NCI-H524 (cell line): Measurements from ENCODE around the gene OPTC.
"Not testable (repeated sequence)": the region's sequence is repeated elsewhere in the genome, so short reads cannot be mapped to it uniquely, and the experiment has no call there.

ENCODE experiments used
- DNase-seq, 2 experiments: peaks; one replicate each; lab custom pipeline; 2025; lab: John Stamatoyannopoulos, UW

Gene OPTC, protein sequence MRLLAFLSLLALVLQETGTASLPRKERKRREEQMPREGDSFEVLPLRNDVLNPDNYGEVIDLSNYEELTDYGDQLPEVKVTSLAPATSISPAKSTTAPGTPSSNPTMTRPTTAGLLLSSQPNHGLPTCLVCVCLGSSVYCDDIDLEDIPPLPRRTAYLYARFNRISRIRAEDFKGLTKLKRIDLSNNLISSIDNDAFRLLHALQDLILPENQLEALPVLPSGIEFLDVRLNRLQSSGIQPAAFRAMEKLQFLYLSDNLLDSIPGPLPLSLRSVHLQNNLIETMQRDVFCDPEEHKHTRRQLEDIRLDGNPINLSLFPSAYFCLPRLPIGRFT

DNA sequence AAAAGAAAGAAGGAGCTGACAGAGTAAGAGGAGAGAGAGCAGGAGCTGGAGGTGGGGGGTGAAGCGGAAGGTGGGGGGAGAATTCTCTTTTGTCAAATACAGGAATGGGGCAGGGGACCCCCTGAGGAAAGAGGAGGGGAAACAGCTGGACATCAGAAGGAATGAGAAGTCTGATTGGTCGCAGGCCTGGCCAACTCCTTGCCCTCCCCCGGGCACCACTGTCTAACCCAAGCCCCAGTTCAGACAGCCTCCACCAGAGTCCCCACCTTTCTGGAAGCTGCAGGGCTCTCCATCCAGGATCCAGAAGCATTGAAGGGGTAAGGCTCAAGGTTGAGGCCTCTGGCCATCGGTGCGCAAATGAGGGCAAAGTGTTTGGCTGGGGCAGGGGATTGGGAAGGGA lies at the start of gene OPTC:
TSS of gene OPTC (plus strand) at position 253 of the 400 bp plus-strand sequence. CDS start 1,853 bp downstream, outside the sequence.
- DNase-seq, result no peak

GRCh38 chr1:203444171-203444576 lies 49.8 kb upstream of the OPTC start:
- peak; percentile 98 to 99 for DNase-seq

- no peak for DNase-seq
These were observed 46.8 kb upstream of the OPTC start for GRCh38 chr1:203447151-203447550.

DNA sequence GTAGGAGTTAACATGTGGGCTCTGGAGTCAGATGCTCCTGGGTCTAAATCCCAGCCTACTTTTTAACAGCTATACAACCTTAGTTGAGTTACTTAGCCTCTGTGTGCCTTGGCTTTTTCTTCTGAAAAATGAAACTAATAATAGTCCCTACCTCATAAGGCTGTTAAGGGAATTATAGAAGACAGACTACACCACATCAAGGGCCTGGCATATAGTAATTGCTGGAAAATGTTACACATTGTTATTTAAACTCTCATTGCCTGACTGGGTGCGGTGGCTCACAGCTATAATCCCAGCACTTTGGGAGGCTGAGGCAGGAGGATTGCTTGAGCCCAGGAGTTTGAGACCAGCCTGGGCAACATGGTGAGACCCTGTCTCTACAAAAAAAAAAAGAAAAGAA lies 46.4 kb upstream of the OPTC start:
- not testable (repeated sequence) for DNase-seq

GRCh38 chr1:203448521-203449061 lies 45.4 kb upstream of the OPTC start:
- DNase-seq, result peak; percentile 77 to 84

GRCh38 chr1:203450001-203450400 lies 44.0 kb upstream of the OPTC start:
- no peak for DNase-seq

GRCh38 chr1:203450479-203451149 lies 43.3 kb upstream of the OPTC start:
- DNase-seq, result peak; percentile 55 to 76

GRCh38 chr1:203451836-203452784 lies 41.8 kb upstream of the OPTC start:
- no peak for DNase-seq

- DNase-seq, result peak in 1 of 2 experiments; percentile 26
These were observed 40.9 kb upstream of the OPTC start for GRCh38 chr1:203453016-203453415.

DNA sequence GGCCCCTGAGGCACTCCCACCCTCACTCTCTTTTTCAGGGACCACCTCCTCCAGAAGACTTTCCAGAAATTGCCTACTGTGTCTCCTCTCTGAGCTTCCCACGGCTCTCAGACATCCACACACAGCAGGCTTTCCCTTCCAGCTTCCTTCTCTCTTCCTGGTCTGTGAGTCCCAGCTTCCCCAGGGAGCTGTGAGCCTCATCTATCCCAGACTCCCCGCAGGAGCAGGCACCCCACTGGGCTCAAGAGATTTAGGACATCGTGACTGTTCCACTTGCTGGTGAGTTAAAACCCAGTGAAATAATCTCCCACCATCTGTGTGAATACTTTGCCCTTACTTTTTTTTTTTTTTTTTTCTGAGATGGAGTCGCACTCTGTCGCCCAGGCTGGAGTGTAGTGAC lies 40.3 kb upstream of the OPTC start:
- DNase-seq, result peak; percentile 83 to 84

- no peak for DNase-seq
These were observed 38.9 kb upstream of the OPTC start for GRCh38 chr1:203454986-203455471.

GRCh38 chr1:203455706-203456105 lies 38.2 kb upstream of the OPTC start:
- no peak for DNase-seq

GRCh38 chr1:203456577-203456976 lies 37.4 kb upstream of the OPTC start:
- DNase-seq, result peak in 1 of 2 experiments; percentile 2

DNA sequence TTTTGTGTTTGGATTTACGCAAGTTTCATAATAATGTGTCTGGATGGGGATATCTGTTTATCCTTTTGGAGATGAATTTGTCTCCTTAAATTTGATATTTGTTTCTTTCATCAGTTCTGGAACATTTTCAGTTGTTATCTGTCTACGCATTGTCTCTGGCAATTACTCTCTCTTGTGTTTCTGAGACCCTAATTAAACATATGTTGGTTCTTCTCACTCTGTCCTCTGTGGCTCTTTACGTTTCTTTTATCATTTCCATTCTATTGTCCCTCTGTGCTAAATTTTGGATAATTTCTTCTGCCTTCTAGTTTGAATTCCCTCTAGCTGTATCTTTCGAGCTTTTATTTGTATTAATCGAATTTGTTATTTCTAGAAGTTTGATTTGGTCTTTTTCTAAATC lies 35.9 kb upstream of the OPTC start:
- no peak for DNase-seq

- DNase-seq, result no peak
These were observed 34.2 kb upstream of the OPTC start for GRCh38 chr1:203459671-203460201.

DNA sequence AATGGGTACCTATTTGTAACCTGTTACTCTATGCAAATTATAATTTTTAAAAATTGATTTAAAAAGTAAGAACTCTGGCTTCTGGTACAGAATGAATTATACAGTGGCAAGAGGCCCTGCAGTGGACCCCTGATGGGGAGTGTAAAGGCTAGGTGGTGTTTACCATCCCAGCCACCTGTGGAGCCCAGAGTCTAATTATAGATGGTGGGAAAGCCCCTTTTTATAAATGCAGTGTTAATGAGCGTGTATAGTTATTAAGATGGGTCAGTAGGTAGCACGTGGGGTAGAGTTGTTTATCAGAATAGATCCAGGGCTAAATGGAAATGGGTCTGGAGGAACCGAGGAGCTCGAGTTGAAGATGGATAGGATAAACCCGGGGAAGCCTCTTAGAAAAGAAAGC lies 32.2 kb upstream of the OPTC start:
- DNase-seq, result no peak

DNA sequence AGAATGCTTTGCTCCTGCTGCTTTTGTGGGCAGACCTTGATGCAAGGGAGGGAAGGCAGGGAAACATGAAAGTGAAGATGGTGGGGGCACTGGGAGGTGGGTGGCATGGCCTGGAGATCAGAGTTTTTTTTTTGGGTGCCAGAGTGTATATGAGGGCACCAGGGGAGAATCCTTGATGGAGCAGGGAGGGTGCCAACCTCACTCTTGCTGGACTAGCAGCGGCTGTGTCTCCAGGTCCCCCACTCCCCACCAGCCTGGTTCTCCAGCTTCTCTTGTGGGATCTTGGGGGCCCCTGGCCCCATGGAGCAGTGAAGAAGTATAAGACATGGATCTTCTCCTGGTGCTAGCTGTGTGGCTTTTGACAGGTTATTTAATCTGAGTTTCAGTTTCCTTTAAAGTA lies 31.8 kb upstream of the OPTC start:
- DNase-seq, result no peak

DNA sequence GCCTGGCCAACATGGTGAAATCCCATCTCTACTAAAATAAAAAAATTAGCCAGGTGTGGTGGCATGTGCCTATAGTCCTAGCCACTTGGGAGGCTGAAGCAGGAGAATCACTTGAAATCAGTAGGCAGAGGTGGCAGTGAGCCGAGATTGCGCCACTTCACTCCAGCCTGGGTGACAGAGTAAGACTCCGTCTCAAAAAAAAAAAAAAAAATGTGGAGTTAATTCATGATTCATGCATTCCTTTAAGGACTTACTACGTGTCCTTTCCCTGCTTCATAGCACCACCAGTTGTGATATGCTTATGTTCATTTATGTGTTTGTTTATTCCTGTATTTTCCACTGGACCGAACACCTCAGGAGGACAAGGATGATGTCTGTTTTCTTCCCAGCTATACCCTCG lies 31.1 kb upstream of the OPTC start:
- DNase-seq, result no peak

DNA sequence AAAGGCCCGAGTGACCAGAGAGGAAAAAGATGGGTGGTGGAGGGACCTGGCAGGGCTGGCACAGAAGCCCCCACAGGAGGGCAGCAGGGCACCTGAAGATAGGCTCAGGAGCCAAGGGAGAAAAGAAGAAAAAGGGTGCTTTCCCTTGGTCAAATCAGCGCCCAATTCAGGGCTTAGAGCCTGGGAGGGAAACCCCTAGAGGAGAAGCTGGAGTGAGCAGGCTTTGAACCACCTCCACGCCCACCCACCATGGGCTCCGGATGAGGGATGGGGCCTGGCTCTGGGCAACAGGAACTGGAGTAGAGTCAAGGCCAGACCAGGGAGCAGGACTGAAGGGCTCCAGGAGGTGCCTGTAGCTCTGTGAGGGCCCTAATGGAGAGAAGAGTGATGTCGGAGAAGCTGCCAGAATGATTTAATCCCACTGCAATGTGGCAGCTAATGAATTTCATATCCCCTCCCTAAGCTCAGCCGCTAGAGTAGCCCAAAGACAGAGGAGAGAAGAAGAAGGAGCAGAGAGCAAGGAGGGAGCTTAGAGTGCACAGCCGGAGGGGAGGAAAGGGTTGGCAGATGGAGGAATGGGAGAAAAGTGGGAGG lies 30.4 kb upstream of the OPTC start:
- DNase-seq, result peak; percentile 21 to 39

DNA sequence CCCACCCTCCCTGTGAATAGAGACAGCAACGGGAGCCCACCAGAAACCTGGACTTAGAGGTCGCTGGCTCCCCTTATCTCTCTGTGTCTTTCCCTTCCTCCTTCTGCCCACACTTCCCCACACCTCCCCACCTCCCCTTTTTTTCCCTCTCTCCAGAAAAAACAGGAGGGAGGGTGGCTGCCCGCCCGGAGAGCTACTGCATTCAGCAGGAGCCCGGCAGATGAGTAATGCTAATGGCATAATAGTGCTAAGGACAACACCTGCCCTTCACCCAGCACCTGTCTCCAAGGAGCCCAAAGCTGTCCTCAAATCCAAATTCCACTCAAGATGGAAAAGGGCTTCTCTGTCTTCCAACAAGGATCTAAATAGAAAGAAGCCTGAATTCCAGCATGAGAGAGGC lies 29.7 kb upstream of the OPTC start:
- no peak for DNase-seq

DNA sequence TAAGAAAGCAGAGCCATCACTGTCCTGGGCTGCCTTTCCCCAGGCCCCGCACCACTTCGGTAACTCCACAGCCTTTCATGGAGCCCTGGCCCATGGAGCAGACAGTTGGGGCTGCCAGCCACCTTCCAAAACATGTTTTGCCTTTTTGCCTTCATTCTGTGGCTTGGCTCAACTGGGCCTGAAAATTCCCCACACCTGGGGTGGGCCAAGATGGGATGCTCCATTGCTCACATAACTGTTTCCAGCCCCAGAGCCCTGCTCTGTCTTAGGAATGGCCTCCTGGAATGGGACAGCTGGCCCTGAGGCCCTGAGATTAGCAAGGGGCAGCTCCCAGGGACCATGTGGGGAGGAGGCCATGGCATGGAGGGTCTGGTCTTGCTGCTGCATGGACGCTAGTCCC lies 29.2 kb upstream of the OPTC start:
- DNase-seq, result no peak
